Trophoblast cell (in vitro differentiated cells and primary cell): ENCODE data around the gene P2RY11.

Experiments
- DNase-seq, 2 donors: peaks; one replicate each; pipeline ENCODE4 v3.0.0-alpha.2; 2016
- H2AFZ ChIP-seq: 2 replicates; pipeline ENCODE4 v1.6.1; 2013; ENCODE audit warnings: low read length, moderate library complexity, mild to moderate bottlenecking; ENCODE audit not compliant: insufficient read depth, poor library complexity
- H2AK5ac ChIP-seq: 2 replicates; pipeline ENCODE4 v1.6.1; 2013; ENCODE audit warnings: mild to moderate bottlenecking, low read length
- H2BK120ac ChIP-seq: 2 replicates; pipeline ENCODE4 v1.6.1; 2013; ENCODE audit warnings: low read length, mild to moderate bottlenecking, moderate library complexity; ENCODE audit not compliant: insufficient read depth, poor library complexity
- H2BK12ac ChIP-seq: 2 replicates; pipeline ENCODE4 v1.6.1; 2013; ENCODE audit warnings: mild to moderate bottlenecking, low read length, moderate library complexity
- H2BK5ac ChIP-seq: 2 replicates; pipeline ENCODE4 v1.6.1; 2013; ENCODE audit warnings: low read length, low read depth, moderate library complexity, mild to moderate bottlenecking; ENCODE audit not compliant: poor library complexity
- H3K14ac ChIP-seq: 2 replicates; pipeline ENCODE4 v1.6.1; 2013; ENCODE audit warnings: mild to moderate bottlenecking, low read length
- H3K18ac ChIP-seq: 2 replicates; pipeline ENCODE4 v1.6.1; 2013; ENCODE audit warnings: mild to moderate bottlenecking, low read length
- H3K23ac ChIP-seq: 2 replicates; pipeline ENCODE4 v1.6.1; 2013; ENCODE audit warnings: low read length
- H3K27ac ChIP-seq: 2 replicates; pipeline ENCODE4 v1.5.1; 2013; ENCODE audit warnings: low read depth, mild to moderate bottlenecking, inconsistent platforms, low read length, moderate library complexity
- H3K27me3 ChIP-seq: 2 replicates; pipeline ENCODE4 v1.6.1; 2013; ENCODE audit warnings: inconsistent platforms, mild to moderate bottlenecking, low read length, moderate library complexity; ENCODE audit not compliant: insufficient read depth
- H3K36me3 ChIP-seq, 2 experiments: 1 replicate in 1 of 2; 2 replicates in 1 of 2; pipeline ENCODE4 v1.6.1; 2013; ENCODE audit warnings: low read length in 2 of 2, mild to moderate bottlenecking in 2 of 2, moderate library complexity in 1 of 2; ENCODE audit not compliant: insufficient read depth in 2 of 2, control insufficient read depth in 1 of 2
- H3K4ac ChIP-seq: 2 replicates; pipeline ENCODE4 v1.6.1; 2013; ENCODE audit warnings: low read depth, mild to moderate bottlenecking, low read length, moderate library complexity
- H3K4me1 ChIP-seq, 2 experiments: 1 replicate in 1 of 2; 2 replicates in 1 of 2; pipeline ENCODE4 v1.6.1; 2013; ENCODE audit warnings: low read length in 2 of 2, mild to moderate bottlenecking in 2 of 2, moderate library complexity in 1 of 2; ENCODE audit not compliant: insufficient read depth in 2 of 2, control insufficient read depth in 1 of 2
- H3K4me2 ChIP-seq: 2 replicates; pipeline ENCODE4 v1.6.1; 2013; ENCODE audit warnings: inconsistent platforms, mild to moderate bottlenecking, low read length, moderate library complexity
- H3K4me3 ChIP-seq: 2 replicates; pipeline ENCODE4 v1.5.1; 2013; ENCODE audit warnings: mild to moderate bottlenecking, low read depth, low read length, inconsistent platforms
- H3K79me1 ChIP-seq: one replicate; pipeline ENCODE4 v1.6.1; 2013; ENCODE audit warnings: low read length
- H3K79me2 ChIP-seq: 2 replicates; pipeline ENCODE4 v1.6.1; 2013; ENCODE audit warnings: low read length, mild to moderate bottlenecking; ENCODE audit not compliant: control insufficient read depth, insufficient read depth, poor library complexity
- H3K9ac ChIP-seq: 2 replicates; pipeline ENCODE4 v1.6.1; 2013; ENCODE audit warnings: mild to moderate bottlenecking, low read length
- H3K9me3 ChIP-seq: 2 replicates; pipeline ENCODE4 v1.6.1; 2013; ENCODE audit warnings: low read depth, mild to moderate bottlenecking, control low read depth, inconsistent platforms, low read length; ENCODE audit not compliant: insufficient read depth
- H4K12ac ChIP-seq: 2 replicates; pipeline ENCODE4 v1.6.1; 2013; ENCODE audit warnings: low read depth, mild to moderate bottlenecking, low read length, moderate library complexity
- H4K8ac ChIP-seq: 2 replicates; pipeline ENCODE4 v1.6.1; 2013; ENCODE audit warnings: low read depth, mild to moderate bottlenecking, low read length, moderate library complexity
- H4K91ac ChIP-seq: one replicate; pipeline ENCODE4 v1.6.1; 2013; ENCODE audit warnings: low read depth, mild to moderate bottlenecking, low read length, moderate library complexity
- WGBS: extraction: QIAGEN DNeasy Blood & Tissue Kit; methylation state at CpG from one replicate; pipeline ENCODE4 v1.1.7; 2013; ENCODE audit warnings: missing lambda C conversion rate; ENCODE audit not compliant: insufficient read length, insufficient coverage; ENCODE audit errors: extremely low coverage; 5-methylcytosine and 5-hydroxymethylcytosine counted together

P2RY11 gene

GRCh38 chr19:10070730-10071446 lies 40.6 kb upstream of the P2RY11 start:
- Histone ChIP-seq H3K79me1 (no peaks in the 10 kb centered on the region), H3K79me2 (no peaks in the 10 kb centered on the region), H3K36me3 (no peaks in the 10 kb centered on the region)

DNA sequence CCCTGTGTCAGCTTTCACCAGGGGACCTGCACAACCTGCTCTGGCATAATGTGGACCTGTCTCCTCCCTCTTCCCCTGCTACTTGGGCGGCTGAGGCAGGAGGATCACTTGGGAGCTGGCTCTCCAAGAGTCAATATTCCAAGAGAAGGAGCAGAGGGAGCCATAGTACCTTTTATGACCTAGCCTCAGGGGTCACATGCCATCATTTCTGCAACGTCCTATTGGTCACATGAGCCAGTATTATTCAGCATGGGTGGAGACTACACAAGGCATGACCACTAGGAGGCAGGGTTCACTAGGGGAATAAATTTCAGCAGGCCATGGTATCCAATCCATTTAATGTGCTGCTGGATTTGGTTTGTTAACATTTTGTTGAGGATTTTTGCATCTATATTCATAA lies 37.3 kb upstream of the P2RY11 start:
- H3K27ac ChIP-seq: no peak overlapping the region
- H3K4me1 ChIP-seq: no peaks in the 10 kb centered on the region

More at GRCh38 chr19:10070730-10071446, 40.6 kb upstream of the P2RY11 start:
- no peak overlapping the region for H2BK5ac ChIP-seq
- no peak overlapping the region for H3K4me2 ChIP-seq
- no peak overlapping the region for H3K4me3 ChIP-seq
- H3K27me3 ChIP-seq: no peaks in the 10 kb centered on the region
- no peaks in the 10 kb centered on the region for H3K4me1 ChIP-seq
- H3K18ac ChIP-seq: no peak overlapping the region
- no peak overlapping the region for H4K8ac ChIP-seq
- H3K9me3 ChIP-seq: peaks cover 9% of the 10 kb centered on the region
- no peak overlapping the region for H3K27ac ChIP-seq
- H3K23ac ChIP-seq: no peak overlapping the region
- H3K14ac ChIP-seq: no peak overlapping the region
- DNase-seq: no peak
- no peak overlapping the region for H2AK5ac ChIP-seq
- no CpG with 5 or more reads among the region's 22 CpGs for WGBS
- H4K91ac ChIP-seq: no peak overlapping the region
- no peak overlapping the region for H2BK120ac ChIP-seq
- no peak overlapping the region for H3K4ac ChIP-seq
- H2AFZ ChIP-seq: no peak overlapping the region
- no peak overlapping the region for H4K12ac ChIP-seq
- no peak overlapping the region for H2BK12ac ChIP-seq
- no peak overlapping the region for H3K9ac ChIP-seq

DNA sequence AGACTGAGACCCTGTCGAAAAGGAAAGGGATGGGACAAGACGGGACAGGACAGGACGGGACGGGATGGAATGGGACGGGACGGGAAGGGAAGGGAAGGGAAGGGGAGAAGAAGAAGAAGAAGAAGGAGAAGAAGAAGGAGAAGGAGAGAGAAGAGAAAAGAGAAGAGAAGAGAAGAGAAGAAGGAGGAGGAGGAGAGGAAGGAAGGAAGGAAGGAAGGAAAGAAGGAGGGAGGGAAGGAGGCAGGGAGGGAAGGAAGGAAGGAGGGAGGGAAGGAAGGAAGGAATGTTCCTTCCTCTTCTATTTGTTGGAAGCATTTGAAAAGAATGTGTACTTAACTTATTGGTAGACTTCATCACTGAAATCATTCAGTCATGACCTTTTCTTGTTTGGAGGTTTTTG lies 35.0 kb upstream of the P2RY11 start:
- WGBS: 100% methylated on average over 4 of the region's 6 CpGs
- Histone ChIP-seq H2AFZ (no peak overlapping the region), H2BK120ac (no peak overlapping the region), H3K27ac (no peak overlapping the region), H3K79me2 (no peaks in the 10 kb centered on the region), H2BK5ac (no peak overlapping the region), H3K4me1 (no peaks in the 10 kb centered on the region), H3K14ac (no peak overlapping the region), H3K4me2 (no peak overlapping the region), H4K91ac (no peak overlapping the region), H4K8ac (no peak overlapping the region), H3K4me3 (no peak overlapping the region), H3K23ac (no peak overlapping the region), H3K18ac (no peak overlapping the region), H3K9ac (no peak overlapping the region), H3K79me1 (no peaks in the 10 kb centered on the region), H3K36me3 (no peaks in the 10 kb centered on the region), H2BK12ac (no peak overlapping the region), H3K4ac (no peak overlapping the region), H3K9me3 (peaks cover 10% of the 10 kb centered on the region), H4K12ac (no peak overlapping the region), H3K27me3 (no peaks in the 10 kb centered on the region), H2AK5ac (no peak overlapping the region)
- DNase-seq: no peak

More for the DNA sequence above, 37.3 kb upstream of the P2RY11 start:
- no peak overlapping the region for H3K9ac ChIP-seq
- H3K9me3 ChIP-seq: peaks cover 11% of the 10 kb centered on the region
- no peak overlapping the region for H2BK12ac ChIP-seq
- WGBS: no CpG with 5 or more reads among the region's 2 CpGs
- H3K79me1 ChIP-seq: no peaks in the 10 kb centered on the region
- no peak overlapping the region for H4K12ac ChIP-seq
- H4K8ac ChIP-seq: no peak overlapping the region
- no peak overlapping the region for H3K18ac ChIP-seq
- no peaks in the 10 kb centered on the region for H3K27me3 ChIP-seq
- DNase-seq: no peak
- no peak overlapping the region for H3K4me3 ChIP-seq
- no peak overlapping the region for H2AK5ac ChIP-seq
- H3K23ac ChIP-seq: no peak overlapping the region
- no peak overlapping the region for H3K4ac ChIP-seq
- no peaks in the 10 kb centered on the region for H3K36me3 ChIP-seq
- no peak overlapping the region for H2AFZ ChIP-seq
- no peak overlapping the region for H4K91ac ChIP-seq
- H2BK120ac ChIP-seq: no peak overlapping the region
- no peak overlapping the region for H2BK5ac ChIP-seq
- H3K79me2 ChIP-seq: no peaks in the 10 kb centered on the region
- no peak overlapping the region for H3K14ac ChIP-seq
- H3K4me2 ChIP-seq: no peak overlapping the region

- no peaks in the 10 kb centered on the region for H3K4me1 ChIP-seq
- H3K4me3 ChIP-seq: no peak overlapping the region
- H3K79me2 ChIP-seq: no peaks in the 10 kb centered on the region
- no peak overlapping the region for H3K4ac ChIP-seq
- H2AK5ac ChIP-seq: no peak overlapping the region
- H3K4me2 ChIP-seq: no peak overlapping the region
- H3K23ac ChIP-seq: no peak overlapping the region
- H3K27ac ChIP-seq: no peak overlapping the region
- H2BK5ac ChIP-seq: no peak overlapping the region
- H4K91ac ChIP-seq: no peak overlapping the region
- H3K9ac ChIP-seq: no peak overlapping the region
- no peak overlapping the region for H2AFZ ChIP-seq
- H3K9me3 ChIP-seq: peaks cover 9% of the 10 kb centered on the region
- no peak overlapping the region for H3K18ac ChIP-seq
- no peaks in the 10 kb centered on the region for H3K27me3 ChIP-seq
- H2BK12ac ChIP-seq: no peak overlapping the region
- no peak overlapping the region for H2BK120ac ChIP-seq
- H4K12ac ChIP-seq: no peak overlapping the region
- no CpG with 5 or more reads among the region's 8 CpGs for WGBS
- no peak overlapping the region for H3K14ac ChIP-seq
- no peak for DNase-seq
- no peaks in the 10 kb centered on the region for H3K79me1 ChIP-seq
- no peaks in the 10 kb centered on the region for H3K36me3 ChIP-seq
- no peak overlapping the region for H4K8ac ChIP-seq
Measured at GRCh38 chr19:10078329-10078728, 33.2 kb upstream of the P2RY11 start.
